HEK293 (cell line): ENCODE data around the gene PLCD4.

ENCODE experiments used
- CTCF ChIA-PET: fragments of 350-600 bp; formaldehyde crosslinking; extraction: SDS; loops from one replicate; lab custom pipeline; 2021; ENCODE audit warnings: antibody characterized with exemption; lab: Yijun Ruan, JAX
- POLR2A ChIA-PET: fragments of 300-600 bp; formaldehyde crosslinking; extraction: SDS; loops from one replicate; lab custom pipeline; 2020; ENCODE audit warnings: antibody characterized with exemption, inconsistent platforms; lab: Yijun Ruan, JAX
- H3K27ac ChIP-seq: fragments of 200-500 bp; sonication (Bioruptor generic); 2 replicates; pipeline ENCODE4 v1.5.1; 2014; ENCODE audit warnings: low read depth, low read length, control low read depth, inconsistent platforms; ENCODE audit errors: extremely low read depth
- H3K36me3 ChIP-seq, 2 experiments: fragments of 200-500 bp in 1 of 2; sonication (Bioruptor generic) in 1 of 2; 1 replicate in 1 of 2; 2 replicates in 1 of 2; pipeline ENCODE4 v1.5.1; 2014 to 2017; ENCODE audit warnings: inconsistent platforms in 2 of 2, low read length in 2 of 2; ENCODE audit not compliant: control insufficient read depth in 2 of 2, insufficient read depth in 1 of 2
- H3K4me1 ChIP-seq: fragments of 200-500 bp; sonication (Bioruptor generic); 2 replicates; pipeline ENCODE4 v1.5.1; 2014; ENCODE audit warnings: mild to moderate bottlenecking, low read length, inconsistent platforms; ENCODE audit not compliant: control insufficient read depth, insufficient read depth
- H3K4me3 ChIP-seq: 2 replicates; pipeline ENCODE4 v1.5.1; 2011; ENCODE audit warnings: low read depth, mild to moderate bottlenecking, control low read depth, low read length, moderate library complexity
- H3K9me3 ChIP-seq: fragments of 200-500 bp; sonication (Bioruptor generic); 2 replicates; pipeline ENCODE4 v1.5.1; 2014; ENCODE audit warnings: low read depth, low read length, inconsistent platforms; ENCODE audit not compliant: control insufficient read depth, insufficient read depth
- GFI1B ChIP-seq: fragments of 450-650 bp; formaldehyde crosslinking; IDR thresholded peaks from 2 replicates; pipeline ENCODE4 v1.5.1; 2016; ENCODE audit warnings: missing biosample characterization, missing genetic modification characterization
- GLIS2 ChIP-seq: fragments of 450-650 bp; formaldehyde crosslinking; IDR thresholded peaks from 2 replicates; pipeline ENCODE4 v1.5.1; 2016; ENCODE audit warnings: missing biosample characterization, missing genetic modification characterization
- HOXD13 ChIP-seq: sonication (generic); formaldehyde crosslinking; IDR thresholded peaks from 2 replicates; pipeline ENCODE4 v1.8.0; 2022; ENCODE audit warnings: missing genetic modification reagents, borderline replicate concordance
- KLF10 ChIP-seq: fragments of 450-650 bp; IDR thresholded peaks from 2 replicates; pipeline ENCODE4 v1.5.1; 2018; ENCODE audit warnings: missing biosample characterization, mild to moderate bottlenecking, missing genetic modification characterization
- REPIN1 ChIP-seq: fragments of 450-650 bp; formaldehyde crosslinking; IDR thresholded peaks from 2 replicates; pipeline ENCODE4 v1.5.1; 2017; ENCODE audit warnings: missing biosample characterization, missing genetic modification characterization, low read depth
- SP2 ChIP-seq: fragments of 450-650 bp; formaldehyde crosslinking; IDR thresholded peaks from 2 replicates; pipeline ENCODE4 v1.5.1; 2016; ENCODE audit warnings: missing biosample characterization, missing genetic modification characterization
- SP7 ChIP-seq: fragments of 450-650 bp; formaldehyde crosslinking; IDR thresholded peaks from 2 replicates; pipeline ENCODE4 v1.5.1; 2016; ENCODE audit warnings: missing biosample characterization, missing genetic modification characterization
- WT1 ChIP-seq: fragments of 450-650 bp; formaldehyde crosslinking; IDR thresholded peaks from 2 replicates; pipeline ENCODE4 v1.5.1; 2016; ENCODE audit warnings: missing biosample characterization, missing genetic modification characterization
- ZBTB20 ChIP-seq: fragments of 450-650 bp; formaldehyde crosslinking; IDR thresholded peaks from 2 replicates; pipeline ENCODE4 v1.5.1; 2016; ENCODE audit warnings: missing biosample characterization, missing genetic modification characterization
- ZBTB7A ChIP-seq: fragments of 450-650 bp; formaldehyde crosslinking; IDR thresholded peaks from 2 replicates; pipeline ENCODE4 v1.5.1; 2016; ENCODE audit warnings: low read depth, missing biosample characterization, missing genetic modification characterization
- ZNF133 ChIP-seq: fragments of 450-650 bp; formaldehyde crosslinking; IDR thresholded peaks from 2 replicates; pipeline ENCODE4 v1.5.1; 2016; ENCODE audit warnings: missing biosample characterization, missing genetic modification characterization
- ZNF138 ChIP-seq: fragments of 450-650 bp; formaldehyde crosslinking; IDR thresholded peaks from 2 replicates; pipeline ENCODE4 v1.5.1; 2016; ENCODE audit warnings: missing biosample characterization, missing genetic modification characterization, borderline replicate concordance
- ZNF140 ChIP-seq: fragments of 450-650 bp; formaldehyde crosslinking; IDR thresholded peaks from 2 replicates; pipeline ENCODE4 v1.5.1; 2016; ENCODE audit warnings: missing biosample characterization, missing genetic modification characterization
- ZNF146 ChIP-seq: fragments of 450-650 bp; formaldehyde crosslinking; IDR thresholded peaks from 2 replicates; pipeline ENCODE4 v1.5.1; 2016; ENCODE audit warnings: missing biosample characterization, missing genetic modification characterization
- ZNF37A ChIP-seq: fragments of 450-650 bp; IDR thresholded peaks from 2 replicates; pipeline ENCODE4 v1.5.1; 2018; ENCODE audit warnings: missing biosample characterization, missing genetic modification characterization
- ZNF426 ChIP-seq: fragments of 450-650 bp; formaldehyde crosslinking; IDR thresholded peaks from 2 replicates; pipeline ENCODE4 v1.5.1; 2017; ENCODE audit warnings: missing biosample characterization, missing genetic modification characterization, mild to moderate bottlenecking, inconsistent platforms, moderate library complexity
- ZNF48 ChIP-seq: fragments of 450-650 bp; formaldehyde crosslinking; IDR thresholded peaks from 2 replicates; pipeline ENCODE4 v1.5.1; 2016; ENCODE audit warnings: missing biosample characterization, missing genetic modification characterization
- ZNF514 ChIP-seq: fragments of 450-650 bp; formaldehyde crosslinking; IDR thresholded peaks from 2 replicates; pipeline ENCODE4 v1.5.1; 2016; ENCODE audit warnings: missing biosample characterization, missing genetic modification characterization
- ZNF549 ChIP-seq: fragments of 450-650 bp; IDR thresholded peaks from 2 replicates; pipeline ENCODE4 v1.5.1; 2018; ENCODE audit warnings: missing biosample characterization, missing genetic modification characterization, mild to moderate bottlenecking, inconsistent platforms, moderate library complexity
- ZNF555 ChIP-seq: fragments of 450-650 bp; formaldehyde crosslinking; conservative IDR thresholded peaks from 2 replicates; pipeline ENCODE4 v1.5.1; 2017; ENCODE audit warnings: missing biosample characterization, mild to moderate bottlenecking, missing genetic modification characterization, inconsistent platforms
- ZNF560 ChIP-seq: fragments of 450-650 bp; formaldehyde crosslinking; IDR thresholded peaks from 2 replicates; pipeline ENCODE4 v1.5.1; 2017; ENCODE audit warnings: missing biosample characterization, missing genetic modification characterization, borderline replicate concordance
- ZNF610 ChIP-seq: fragments of 450-650 bp; formaldehyde crosslinking; IDR thresholded peaks from 2 replicates; pipeline ENCODE4 v1.5.1; 2016; ENCODE audit warnings: missing biosample characterization, missing genetic modification characterization, borderline replicate concordance
- ZNF654 ChIP-seq: fragments of 450-650 bp; formaldehyde crosslinking; IDR thresholded peaks from 2 replicates; pipeline ENCODE4 v1.5.1; 2016; ENCODE audit warnings: low read depth, missing biosample characterization, missing genetic modification characterization
- ZNF660 ChIP-seq: fragments of 450-650 bp; IDR thresholded peaks from 2 replicates; pipeline ENCODE4 v1.5.1; 2018; ENCODE audit warnings: missing biosample characterization, mild to moderate bottlenecking, missing genetic modification characterization
- ZNF664 ChIP-seq: fragments of 450-650 bp; formaldehyde crosslinking; IDR thresholded peaks from 2 replicates; pipeline ENCODE4 v1.5.1; 2016; ENCODE audit warnings: missing biosample characterization, missing genetic modification characterization
- TF ChIP-seq, protein P1 (sequence below): IDR thresholded peaks from 2 replicates; pipeline ENCODE4 v1.6.1; 2011; ENCODE audit warnings: mild to moderate bottlenecking, low read depth, low read length, borderline replicate concordance

PLCD4 gene

DNA sequence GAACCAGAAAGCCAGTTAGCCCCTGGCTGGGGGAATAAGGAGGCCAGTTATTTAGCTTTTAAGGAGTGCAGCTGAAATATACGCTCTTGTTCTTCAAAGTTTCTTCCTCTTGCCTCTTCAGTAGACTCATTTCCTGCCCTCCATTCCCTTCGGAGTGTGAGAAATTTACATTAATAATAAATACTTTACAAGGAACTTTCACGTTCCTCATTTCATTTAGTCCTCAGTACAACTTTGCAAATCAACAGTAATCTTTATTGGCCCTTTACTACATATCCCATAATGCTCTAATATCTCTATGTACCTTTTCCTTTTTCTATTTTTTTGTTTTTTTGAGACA is 15.6 kb downstream of the PLCD4 start:
- Histone ChIP-seq H3K4me3 (no peak overlapping the region), H3K36me3 (no peaks in the 10 kb centered on the region), H3K4me1 (no peaks in the 10 kb centered on the region), H3K27ac (no peak overlapping the region), H3K9me3 (no peaks in the 10 kb centered on the region)
- TF ChIP-seq ZBTB7A (tag by site-specific recombination) (no peak), ZNF654 (tag by site-specific recombination) (no peak), ZNF555 (tag by site-specific recombination) (no peak), ZNF140 (tag by site-specific recombination) (no peak), ZNF660 (tag by site-specific recombination) (no peak), GLIS2 (tag by site-specific recombination) (no peak), WT1 (tag by site-specific recombination) (no peak), ZNF549 (no peak), ZNF37A (no peak), SP2 (tag by site-specific recombination) (no peak), ZNF146 (tag by site-specific recombination) (no peak), ZNF610 (tag by site-specific recombination) (no peak), GFI1B (tag by site-specific recombination) (no peak)
- TF ChIP-seq, protein P1, sequence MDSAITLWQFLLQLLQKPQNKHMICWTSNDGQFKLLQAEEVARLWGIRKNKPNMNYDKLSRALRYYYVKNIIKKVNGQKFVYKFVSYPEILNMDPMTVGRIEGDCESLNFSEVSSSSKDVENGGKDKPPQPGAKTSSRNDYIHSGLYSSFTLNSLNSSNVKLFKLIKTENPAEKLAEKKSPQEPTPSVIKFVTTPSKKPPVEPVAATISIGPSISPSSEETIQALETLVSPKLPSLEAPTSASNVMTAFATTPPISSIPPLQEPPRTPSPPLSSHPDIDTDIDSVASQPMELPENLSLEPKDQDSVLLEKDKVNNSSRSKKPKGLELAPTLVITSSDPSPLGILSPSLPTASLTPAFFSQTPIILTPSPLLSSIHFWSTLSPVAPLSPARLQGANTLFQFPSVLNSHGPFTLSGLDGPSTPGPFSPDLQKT: no peak
- CTCF ChIA-PET: no interaction called here
- POLR2A ChIA-PET: no interaction called here

DNA sequence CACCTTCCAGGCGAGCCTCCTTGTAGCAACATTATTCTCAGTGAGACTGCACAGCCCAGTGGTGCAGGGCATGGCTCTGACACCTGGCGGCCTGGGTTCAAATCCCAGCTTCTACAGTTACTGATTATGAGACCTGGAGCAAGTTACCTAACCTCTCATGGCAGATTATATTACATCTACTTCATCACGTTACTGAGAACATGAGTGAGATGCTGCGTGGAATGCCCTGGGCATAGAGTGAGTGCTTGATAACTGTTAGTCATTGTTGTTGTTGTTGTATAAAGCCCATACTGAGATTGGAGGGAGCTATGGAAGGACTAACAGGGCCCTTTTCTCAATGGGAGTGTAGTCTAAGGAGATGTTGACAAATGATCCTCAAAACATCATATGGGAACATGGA is 18.7 kb downstream of the PLCD4 start:
- ChIA-PET POLR2A (no interaction called here), CTCF (interaction anchor here (0.6 kb wide), 1 partner anchor 49 kb away, joined by 3 read pairs; no protein-coding TSS in a partner anchor)
- no peaks in the 10 kb centered on the region for H3K9me3 ChIP-seq
- no peak overlapping the region for H3K4me3 ChIP-seq
- no peaks in the 10 kb centered on the region for H3K36me3 ChIP-seq
- TF ChIP-seq ZNF133 (no peak), ZNF48 (no peak), ZNF426 (tag by site-specific recombination) (no peak), KLF10 (tag by site-specific recombination) (no peak)
- H3K27ac ChIP-seq: no peak overlapping the region
- H3K4me1 ChIP-seq: no peaks in the 10 kb centered on the region

DNA sequence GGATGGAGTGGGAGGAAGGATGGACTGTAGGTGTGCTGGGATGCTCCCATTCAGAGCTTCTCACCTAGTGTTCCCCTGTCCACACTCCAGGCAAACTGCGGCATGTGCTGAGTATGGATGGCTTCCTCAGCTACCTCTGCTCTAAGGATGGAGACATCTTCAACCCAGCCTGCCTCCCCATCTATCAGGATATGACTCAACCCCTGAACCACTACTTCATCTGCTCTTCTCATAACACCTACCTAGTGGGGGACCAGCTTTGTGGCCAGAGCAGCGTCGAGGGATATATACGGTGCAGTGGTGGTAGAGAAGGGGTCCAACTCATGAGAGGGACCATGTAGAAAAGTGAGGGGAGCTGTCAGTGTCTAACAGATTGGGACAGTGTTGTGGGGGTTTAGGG is 20.2 kb downstream of the PLCD4 start:
- Histone ChIP-seq H3K9me3 (no peaks in the 10 kb centered on the region), H3K36me3 (no peaks in the 10 kb centered on the region), H3K4me3 (no peak overlapping the region), H3K27ac (no peak overlapping the region), H3K4me1 (no peaks in the 10 kb centered on the region)
- CTCF ChIA-PET: interaction anchor here (0.6 to 1.9 kb wide), 5 partner anchors 9 to 882 kb away, joined by 3 to 5 read pairs (median 3); no protein-coding TSS in a partner anchor
- TF ChIP-seq ZNF138 (no peak), ZNF664 (no peak), ZNF514 (tag by site-specific recombination) (no peak), HOXD13 (CRISPR knock-in tag) (no peak), REPIN1 (tag by site-specific recombination) (no peak), SP7 (tag by site-specific recombination) (no peak), ZBTB20 (no peak), ZNF560 (no peak)
- POLR2A ChIA-PET: no interaction called here
